GM10248 (cell line): ENCODE data around the gene GNRH2.
"Not testable (repeated sequence)": the region's sequence is repeated elsewhere in the genome, so short reads cannot be mapped to it uniquely, and the experiment has no call there.

ENCODE experiments used
- CTCF ChIA-PET: fragments of 300-600 bp; sonication (Branson Sonifier 250); formaldehyde crosslinking; extraction: SDS; loops from one replicate; lab custom pipeline; 2021; ENCODE audit warnings: antibody characterized with exemption; lab: Yijun Ruan, JAX
- POLR2A ChIA-PET: fragments of 350-650 bp; sonication (Branson Sonifier 250); formaldehyde crosslinking; extraction: SDS; loops from one replicate; lab custom pipeline; 2020; ENCODE audit warnings: antibody characterized with exemption; lab: Yijun Ruan, JAX
- DNase-seq: peaks from one replicate; pipeline ENCODE4 v3.0.0; 2012; ENCODE audit errors: extremely low spot score
- TF ChIP-seq, protein P1 (sequence below): IDR thresholded peaks from 2 replicates; pipeline ENCODE4 v1.5.1; 2012; ENCODE audit warnings: mild to moderate bottlenecking, low read depth; ENCODE audit errors: extremely low read depth, missing control alignments, control extremely low read depth

Gene GNRH2

DNA sequence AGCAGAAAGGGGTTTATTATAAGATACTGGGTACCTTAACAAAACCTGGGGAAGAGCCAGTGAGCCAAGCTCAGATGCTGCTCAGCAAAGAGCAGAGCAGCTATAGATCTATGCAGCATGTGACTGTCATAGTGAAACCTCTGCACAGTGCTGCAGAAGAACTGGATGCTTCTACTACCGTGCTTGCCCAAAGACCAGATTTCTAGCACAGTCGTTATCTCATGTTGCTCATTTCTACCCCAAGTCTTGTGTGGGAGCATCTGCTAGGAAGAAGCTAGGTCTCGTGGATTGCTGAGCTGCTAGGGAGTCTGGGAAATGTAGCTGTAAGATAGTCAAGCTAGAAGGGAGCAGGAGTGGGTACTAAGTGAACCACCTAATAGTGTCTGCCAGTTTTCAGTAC is 31.7 kb upstream of the GNRH2 start:
- ChIA-PET CTCF (interaction anchor here (1.3 kb wide), 1 partner anchor 11 kb away, joined by 7 read pairs; no protein-coding TSS in a partner anchor), POLR2A (no interaction called here)
- TF ChIP-seq, protein P1, sequence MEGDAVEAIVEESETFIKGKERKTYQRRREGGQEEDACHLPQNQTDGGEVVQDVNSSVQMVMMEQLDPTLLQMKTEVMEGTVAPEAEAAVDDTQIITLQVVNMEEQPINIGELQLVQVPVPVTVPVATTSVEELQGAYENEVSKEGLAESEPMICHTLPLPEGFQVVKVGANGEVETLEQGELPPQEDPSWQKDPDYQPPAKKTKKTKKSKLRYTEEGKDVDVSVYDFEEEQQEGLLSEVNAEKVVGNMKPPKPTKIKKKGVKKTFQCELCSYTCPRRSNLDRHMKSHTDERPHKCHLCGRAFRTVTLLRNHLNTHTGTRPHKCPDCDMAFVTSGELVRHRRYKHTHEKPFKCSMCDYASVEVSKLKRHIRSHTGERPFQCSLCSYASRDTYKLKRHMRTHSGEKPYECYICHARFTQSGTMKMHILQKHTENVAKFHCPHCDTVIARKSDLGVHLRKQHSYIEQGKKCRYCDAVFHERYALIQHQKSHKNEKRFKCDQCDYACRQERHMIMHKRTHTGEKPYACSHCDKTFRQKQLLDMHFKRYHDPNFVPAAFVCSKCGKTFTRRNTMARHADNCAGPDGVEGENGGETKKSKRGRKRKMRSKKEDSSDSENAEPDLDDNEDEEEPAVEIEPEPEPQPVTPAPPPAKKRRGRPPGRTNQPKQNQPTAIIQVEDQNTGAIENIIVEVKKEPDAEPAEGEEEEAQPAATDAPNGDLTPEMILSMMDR: no peak
- no peak for DNase-seq

DNA sequence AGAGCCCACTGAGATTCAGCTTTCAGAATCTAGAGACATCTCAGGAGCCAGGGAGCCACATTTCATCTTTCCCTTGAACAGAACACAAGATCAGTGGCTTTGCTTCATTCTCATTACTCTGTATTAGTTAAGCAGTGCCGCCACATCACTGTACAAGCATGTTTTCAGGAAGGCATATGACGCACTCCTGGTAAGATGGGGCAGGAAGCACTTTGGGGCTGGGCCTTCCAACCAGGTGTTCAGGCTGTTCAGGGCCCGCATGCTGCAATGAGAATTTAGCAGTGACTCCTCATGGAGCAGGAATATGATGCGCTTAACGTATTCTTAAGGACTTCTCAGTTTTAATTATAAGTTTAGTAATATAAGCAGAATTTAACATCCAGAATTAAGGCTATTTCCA is 29.7 kb upstream of the GNRH2 start:
- ChIA-PET CTCF (interaction anchor here (0.8 kb wide), 1 partner anchor 13 kb away, joined by 3 read pairs; no protein-coding TSS in a partner anchor), POLR2A (no interaction called here)
- TF ChIP-seq, protein P1: no peak
- DNase-seq: no peak

DNA sequence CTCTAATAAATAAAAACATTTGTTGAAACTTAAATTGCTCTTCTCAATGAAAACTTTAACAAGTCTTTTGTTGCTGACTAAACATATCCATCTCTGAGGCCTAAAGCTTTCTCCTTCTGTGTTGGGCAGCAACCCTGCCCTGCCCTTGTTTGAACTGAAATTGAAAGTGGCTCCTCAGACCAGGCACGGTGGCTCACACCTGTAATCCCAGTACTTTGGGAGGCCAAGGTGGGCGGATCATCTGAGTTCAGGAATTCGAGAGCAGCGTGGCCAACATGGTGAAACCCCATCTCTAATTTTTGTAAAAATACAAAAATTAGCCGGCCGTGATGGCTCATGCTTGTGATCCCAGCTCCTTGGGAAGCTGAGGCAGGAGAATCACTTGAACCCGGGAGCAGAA is 29.2 kb upstream of the GNRH2 start:
- DNase-seq: no peak
- POLR2A ChIA-PET: no interaction called here
- CTCF ChIA-PET: interaction anchor here (0.8 to 1.1 kb wide), 3 partner anchors 13 to 205 kb away, joined by 3 read pairs; no protein-coding TSS in a partner anchor
- TF ChIP-seq, protein P1: no peak

DNA sequence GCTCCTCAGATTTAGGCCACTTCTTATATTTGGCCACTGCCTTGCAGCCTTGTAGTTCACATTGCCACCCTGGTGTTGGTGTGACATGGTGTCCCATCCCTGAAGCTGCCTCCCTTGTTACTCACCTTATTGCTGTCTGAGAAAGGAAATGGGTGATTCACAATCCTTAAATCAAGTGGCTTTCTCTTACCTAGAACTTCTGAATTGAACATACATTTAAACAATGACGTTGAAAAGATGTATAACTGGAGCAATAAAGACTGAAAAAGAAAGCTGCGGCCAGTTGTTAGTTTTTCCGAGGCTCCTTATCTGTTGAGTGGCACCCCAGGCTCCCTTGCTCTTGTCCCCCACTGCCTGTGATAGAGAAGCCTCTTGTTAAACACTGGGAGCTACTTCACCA is 28.8 kb upstream of the GNRH2 start:
- DNase-seq: no peak
- TF ChIP-seq, protein P1: no peak
- CTCF ChIA-PET: interaction anchor here (1.0 to 1.3 kb wide), 4 partner anchors 14 to 204 kb away, joined by 3 read pairs; no protein-coding TSS in a partner anchor
- POLR2A ChIA-PET: interaction anchor here (0.5 kb wide), 1 partner anchor 1893 kb away, joined by 4 read pairs; no protein-coding TSS in a partner anchor

DNA sequence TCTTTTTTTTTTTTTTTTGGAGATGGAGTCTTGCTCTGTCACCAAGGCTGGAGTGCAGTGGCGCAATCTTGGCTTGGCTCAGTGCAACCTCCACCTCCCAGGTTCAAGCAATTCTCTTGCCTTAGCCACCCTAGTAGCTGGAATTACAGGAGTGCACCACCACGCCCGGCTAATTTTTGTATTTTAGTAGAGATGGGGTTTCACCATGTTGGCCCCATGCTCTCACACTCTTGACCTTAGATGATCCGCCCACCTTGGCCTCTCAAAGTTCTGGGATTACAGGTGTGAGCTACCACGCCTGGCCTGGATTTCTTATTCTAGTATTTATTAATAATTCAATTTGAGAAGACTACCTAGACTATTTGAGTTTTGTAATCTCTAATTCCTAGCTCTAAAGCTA is 28.1 kb upstream of the GNRH2 start:
- CTCF ChIA-PET: interaction anchor here (1.0 to 1.3 kb wide), 4 partner anchors 15 to 204 kb away, joined by 3 read pairs; no protein-coding TSS in a partner anchor
- POLR2A ChIA-PET: interaction anchor here (0.7 kb wide), 1 partner anchor 562 kb away, joined by 4 read pairs; no protein-coding TSS in a partner anchor

DNA sequence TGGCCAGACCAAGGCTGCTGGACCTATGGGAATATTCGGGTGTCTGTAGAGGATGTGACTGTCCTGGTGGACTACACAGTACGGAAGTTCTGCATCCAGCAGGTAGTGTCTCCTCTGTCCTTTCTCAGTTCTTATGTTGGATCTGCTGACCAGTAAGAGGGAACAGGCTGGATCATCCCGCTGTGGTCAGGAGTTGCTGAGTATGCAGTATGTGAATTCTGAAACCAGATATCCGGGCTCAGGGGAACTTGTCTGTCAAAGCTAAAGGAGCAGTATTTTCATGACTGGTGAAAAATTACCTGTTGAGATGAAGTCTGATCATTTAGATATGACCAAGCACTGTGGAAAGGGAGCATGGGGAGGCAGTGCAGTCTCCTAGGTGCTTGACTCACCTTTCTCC is 22.1 kb upstream of the GNRH2 start:
- CTCF ChIA-PET: no interaction called here
- POLR2A ChIA-PET: no interaction called here
- DNase-seq: no peak
- TF ChIP-seq, protein P1: no peak

More for the DNA sequence above, 28.1 kb upstream of the GNRH2 start:
- DNase-seq: not testable (repeated sequence)

DNA sequence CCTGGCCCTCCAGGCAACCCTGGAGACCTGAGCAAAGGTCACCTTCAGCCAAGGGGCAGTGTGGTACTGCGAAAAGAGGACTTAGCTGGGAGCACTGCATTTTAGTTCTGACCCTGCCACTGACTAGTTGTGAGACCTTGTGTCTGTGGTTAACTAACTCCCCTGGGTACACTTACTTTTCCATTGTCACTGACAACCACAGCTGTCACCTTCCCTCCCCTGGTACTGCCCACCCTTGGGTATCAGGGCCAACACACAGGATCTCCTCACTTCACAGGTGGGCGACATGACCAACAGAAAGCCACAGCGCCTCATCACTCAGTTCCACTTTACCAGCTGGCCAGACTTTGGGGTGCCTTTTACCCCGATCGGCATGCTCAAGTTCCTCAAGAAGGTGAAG is 21.6 kb upstream of the GNRH2 start:
- DNase-seq: no peak
- ChIA-PET POLR2A (no interaction called here), CTCF (no interaction called here)
- TF ChIP-seq, protein P1: no peak

DNA sequence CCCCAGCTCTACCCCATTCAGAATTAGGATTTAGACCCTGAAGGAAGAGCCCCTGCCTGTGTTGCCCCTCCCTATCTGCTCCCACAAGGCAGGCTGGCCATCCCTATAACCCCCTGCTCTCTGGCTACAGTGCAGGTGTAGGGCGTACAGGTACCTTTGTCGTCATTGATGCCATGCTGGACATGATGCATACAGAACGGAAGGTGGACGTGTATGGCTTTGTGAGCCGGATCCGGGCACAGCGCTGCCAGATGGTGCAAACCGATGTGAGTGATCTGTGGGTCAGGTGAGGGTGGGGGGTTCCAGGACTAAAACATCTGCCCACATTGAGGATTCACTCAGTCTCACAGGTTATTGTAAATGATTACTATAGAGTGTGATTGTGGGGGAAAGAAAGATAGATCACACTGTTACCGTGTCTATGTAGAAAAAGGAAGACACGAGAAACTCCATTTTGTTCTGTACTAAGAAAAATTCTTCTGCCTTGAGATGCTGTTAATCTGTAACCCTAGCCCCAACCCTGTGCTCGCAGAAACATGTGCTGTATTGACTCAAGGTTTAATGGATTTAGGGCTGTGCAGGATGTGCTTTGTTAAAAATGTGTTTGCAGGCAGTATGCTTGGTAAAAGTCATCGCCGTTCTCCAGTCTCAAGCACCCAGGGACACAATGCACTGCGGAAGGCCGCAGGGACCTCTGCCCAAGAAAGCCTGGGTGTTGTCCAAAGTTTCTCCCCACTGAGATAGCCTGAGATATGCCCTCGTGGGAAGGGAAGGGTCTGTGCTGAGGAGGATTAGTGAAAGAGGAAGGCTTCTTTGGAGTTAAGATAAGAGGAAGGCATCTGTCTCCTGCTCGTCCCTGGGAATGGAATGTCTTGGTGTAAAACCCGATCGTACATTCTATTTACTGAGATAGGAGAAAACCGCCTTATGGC is 20.6 kb upstream of the GNRH2 start:
- CTCF ChIA-PET, POLR2A ChIA-PET, DNase-seq: not testable (repeated sequence)
